OCI-LY3 (cell line): ENCODE measurements around the gene LRPAP1.

ENCODE experiments used
- H2AFZ ChIP-seq: fragments of 200-600, 300-600 bp; shearing (Covaris generic); 2 replicates; pipeline ENCODE4 v1.6.0; 2014; ENCODE audit warnings: antibody characterized with exemption, low read depth, low read length
- H3K27ac ChIP-seq: fragments of 200-600, 300-600 bp; sonication (generic); 2 replicates; pipeline ENCODE4 v1.5.1; 2014; ENCODE audit warnings: mild to moderate bottlenecking, low read length, moderate library complexity, mixed read lengths
- H3K27me3 ChIP-seq: fragments of 200-600, 300-600 bp; sonication (generic); 2 replicates; pipeline ENCODE4 v1.6.1; 2014; ENCODE audit warnings: low read depth, low read length, mixed read lengths
- H3K36me3 ChIP-seq: fragments of 200-600, 300-600 bp; sonication (generic); replicated peaks from 2 replicates; pipeline ENCODE3; 2014; ENCODE audit warnings: low read depth, low read length, mixed read lengths
- H3K4me1 ChIP-seq: fragments of 300-600, 200-600 bp; sonication (generic); 2 replicates; pipeline ENCODE4 v1.6.1; 2014; ENCODE audit warnings: low read length, mixed read lengths
- H3K4me2 ChIP-seq: fragments of 200-600, 300-600 bp; sonication (generic); 2 replicates; pipeline ENCODE4 v1.6.1; 2014; ENCODE audit warnings: low read length, mixed read lengths
- H3K4me3 ChIP-seq: fragments of 300-600, 200-600 bp; sonication (generic); 2 replicates; pipeline ENCODE4 v1.5.1; 2014; ENCODE audit warnings: antibody characterized with exemption, mild to moderate bottlenecking, low read length, moderate library complexity
- H3K79me2 ChIP-seq: fragments of 300-600, 200-600 bp; shearing (Covaris generic); 2 replicates; pipeline ENCODE4 v1.6.1; 2014; ENCODE audit warnings: mild to moderate bottlenecking, low read length, mixed read lengths
- H3K9ac ChIP-seq: fragments of 300-600, 200-600 bp; shearing (Covaris generic); 2 replicates; pipeline ENCODE4 v1.6.0; 2014; ENCODE audit warnings: mild to moderate bottlenecking, low read length, moderate library complexity
- H3K9me3 ChIP-seq: fragments of 200-600, 300-600 bp; shearing (Covaris generic); 2 replicates; pipeline ENCODE4 v1.6.1; 2014; ENCODE audit warnings: low read length, mixed read lengths; ENCODE audit not compliant: insufficient read depth
- H4K20me1 ChIP-seq: fragments of 200-600, 300-600 bp; sonication (generic); 2 replicates; pipeline ENCODE4 v1.6.1; 2016; ENCODE audit warnings: low read length, mixed read lengths; ENCODE audit not compliant: insufficient read depth
- EZH2phosphoT487 ChIP-seq: fragments of 200-600 bp; shearing (Covaris generic); IDR thresholded peaks from 2 replicates; pipeline ENCODE4 v1.6.1; 2018; ENCODE audit warnings: antibody characterized with exemption, mixed run types, low read depth
- TF ChIP-seq, protein P1 (sequence below): fragments of 200-600, 300-600 bp; sonication (generic); IDR thresholded peaks from 2 replicates; pipeline ENCODE4 v1.5.1; 2014; ENCODE audit warnings: antibody characterized with exemption, low read length, low read depth

The LRPAP1 gene

DNA sequence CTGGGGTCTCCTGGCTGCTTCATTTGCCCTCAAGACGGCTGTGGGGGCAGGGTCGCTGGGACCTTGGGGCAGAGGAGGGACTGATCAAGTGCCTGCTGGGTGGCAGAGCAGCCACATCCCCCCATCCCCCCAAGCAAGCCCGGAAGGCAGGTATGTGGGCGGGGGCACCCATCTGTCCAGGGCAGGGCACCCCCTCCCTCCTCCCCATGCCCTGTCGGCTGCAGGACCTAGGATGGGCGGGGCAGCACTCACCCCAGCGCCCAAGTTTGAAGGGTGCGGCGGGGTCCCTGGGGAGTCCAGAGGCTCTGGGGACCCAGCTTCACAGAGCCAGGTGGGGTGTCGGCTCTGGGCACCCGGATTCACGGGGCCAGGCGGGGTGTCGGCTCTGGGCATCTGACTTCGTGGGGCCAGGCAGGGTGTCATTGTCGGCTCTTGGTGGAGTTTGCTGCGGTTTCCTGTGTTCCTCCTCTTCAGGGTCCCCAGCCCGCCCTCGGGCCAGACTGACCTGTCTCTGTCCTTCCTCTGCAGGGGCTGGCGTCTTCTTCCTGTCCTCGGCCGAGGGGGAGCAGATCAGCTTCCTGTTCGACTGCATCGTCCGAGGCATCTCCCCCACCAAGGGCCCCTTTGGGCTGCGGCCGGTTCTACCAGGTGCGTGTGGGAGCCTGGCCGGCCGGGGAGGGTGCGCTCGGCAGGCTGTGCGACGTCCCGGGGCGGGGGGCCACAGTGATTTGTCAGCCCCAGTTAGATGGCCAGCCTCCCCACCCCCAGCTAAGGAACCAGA is 47.0 kb downstream of the LRPAP1 start:
- no peak overlapping the region for H3K27ac ChIP-seq
- no peak overlapping the region for H2AFZ ChIP-seq
- no peaks in the 10 kb centered on the region for H3K9me3 ChIP-seq
- peak overlapping the region; percentile 34 for H3K4me3 ChIP-seq
- H3K27me3 ChIP-seq = peaks cover 87% of the 10 kb centered on the region
- peaks cover 8% of the 10 kb centered on the region; the same call in 1 of the 2 replicates for H4K20me1 ChIP-seq
- H3K9ac ChIP-seq = no peak overlapping the region
- H3K79me2 ChIP-seq = no peaks in the 10 kb centered on the region
- H3K4me1 ChIP-seq = peaks cover 11% of the 10 kb centered on the region; the same call in 1 of the 2 replicates
- peak overlapping the region; percentile 38 for H3K4me2 ChIP-seq
- TF ChIP-seq, protein P1, sequence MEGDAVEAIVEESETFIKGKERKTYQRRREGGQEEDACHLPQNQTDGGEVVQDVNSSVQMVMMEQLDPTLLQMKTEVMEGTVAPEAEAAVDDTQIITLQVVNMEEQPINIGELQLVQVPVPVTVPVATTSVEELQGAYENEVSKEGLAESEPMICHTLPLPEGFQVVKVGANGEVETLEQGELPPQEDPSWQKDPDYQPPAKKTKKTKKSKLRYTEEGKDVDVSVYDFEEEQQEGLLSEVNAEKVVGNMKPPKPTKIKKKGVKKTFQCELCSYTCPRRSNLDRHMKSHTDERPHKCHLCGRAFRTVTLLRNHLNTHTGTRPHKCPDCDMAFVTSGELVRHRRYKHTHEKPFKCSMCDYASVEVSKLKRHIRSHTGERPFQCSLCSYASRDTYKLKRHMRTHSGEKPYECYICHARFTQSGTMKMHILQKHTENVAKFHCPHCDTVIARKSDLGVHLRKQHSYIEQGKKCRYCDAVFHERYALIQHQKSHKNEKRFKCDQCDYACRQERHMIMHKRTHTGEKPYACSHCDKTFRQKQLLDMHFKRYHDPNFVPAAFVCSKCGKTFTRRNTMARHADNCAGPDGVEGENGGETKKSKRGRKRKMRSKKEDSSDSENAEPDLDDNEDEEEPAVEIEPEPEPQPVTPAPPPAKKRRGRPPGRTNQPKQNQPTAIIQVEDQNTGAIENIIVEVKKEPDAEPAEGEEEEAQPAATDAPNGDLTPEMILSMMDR = no peak
- no peak for TF ChIP-seq EZH2phosphoT487
- H3K36me3 ChIP-seq = no peaks in the 10 kb centered on the region

DNA sequence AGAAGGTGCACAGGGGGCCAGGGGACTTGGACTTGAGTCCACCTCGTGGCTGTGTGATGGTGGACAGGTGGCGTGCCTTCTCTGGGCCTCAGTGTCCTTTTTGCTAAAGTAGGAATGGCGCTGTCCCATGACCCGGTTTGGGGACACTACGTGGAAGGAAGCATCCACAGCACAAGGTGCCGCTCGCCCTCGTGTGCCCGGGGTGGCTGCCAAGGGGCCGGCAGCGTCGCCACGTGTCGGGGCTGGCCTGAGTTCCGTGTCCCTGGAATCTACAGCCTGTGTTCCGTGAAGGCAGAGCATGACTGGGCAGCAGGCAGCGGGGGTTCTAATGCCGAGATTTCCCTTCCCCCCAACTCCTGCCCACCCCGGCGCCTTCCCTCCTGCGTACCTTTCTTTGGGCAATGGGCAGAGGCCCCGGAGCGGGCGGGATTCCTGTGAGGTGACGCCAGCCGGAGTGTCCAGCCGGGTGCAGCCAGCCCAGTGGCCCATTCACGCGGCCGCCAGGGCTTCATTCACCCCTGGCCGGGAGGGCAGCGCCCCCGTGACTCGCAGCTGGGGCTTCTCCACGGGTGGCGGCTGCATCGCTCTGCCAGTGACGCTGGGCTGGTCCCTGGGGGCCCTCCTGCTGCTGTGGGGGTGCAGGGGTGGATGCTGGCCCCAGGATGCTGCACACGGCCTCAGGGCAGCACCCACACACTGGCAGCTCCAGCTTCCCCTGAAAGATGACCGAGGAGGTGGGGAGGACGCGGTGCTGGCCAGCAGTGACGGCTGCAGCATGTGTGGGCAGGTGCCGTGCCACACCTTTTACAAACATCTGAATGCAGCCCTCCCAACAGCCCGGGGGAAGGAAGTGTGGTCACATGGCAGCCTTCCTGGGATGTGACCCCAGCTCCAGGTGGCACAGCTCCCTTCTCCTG is 47.9 kb downstream of the LRPAP1 start:
- Histone ChIP-seq H3K4me2 (peak overlapping the region; percentile 38), H3K9me3 (no peaks in the 10 kb centered on the region), H3K27ac (no peak overlapping the region), H3K36me3 (no peaks in the 10 kb centered on the region), H3K27me3 (peaks cover 79% of the 10 kb centered on the region), H4K20me1 (peaks cover 8% of the 10 kb centered on the region; the same call in 1 of the 2 replicates), H3K9ac (no peak overlapping the region), H2AFZ (no peak overlapping the region), H3K79me2 (no peaks in the 10 kb centered on the region), H3K4me3 (no peak overlapping the region), H3K4me1 (peaks cover 11% of the 10 kb centered on the region; the same call in 1 of the 2 replicates)
- TF ChIP-seq, protein P1 = no peak
- TF ChIP-seq EZH2phosphoT487 = no peak

DNA sequence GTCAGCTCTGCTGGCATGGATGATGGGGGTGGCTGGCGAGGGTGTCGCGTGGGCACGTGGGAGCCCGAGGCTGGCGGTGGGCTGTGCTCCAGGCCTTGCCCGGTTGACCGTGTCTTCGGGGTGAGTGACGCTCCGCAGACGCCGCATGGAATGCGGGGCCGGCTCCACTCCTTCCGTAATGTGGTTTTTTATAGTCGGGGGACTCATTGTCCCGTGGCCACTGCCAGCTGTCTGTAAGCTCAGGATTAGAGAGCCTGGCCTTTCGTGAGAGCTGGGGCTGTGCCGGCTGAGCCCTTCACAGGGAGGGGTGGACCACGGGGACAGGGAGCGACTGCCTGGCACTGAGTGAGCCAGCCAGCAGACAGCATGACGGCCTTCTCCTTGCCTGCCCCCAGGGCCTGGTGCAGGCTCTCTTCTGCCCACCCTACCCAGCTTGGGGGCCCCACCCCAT is 48.7 kb downstream of the LRPAP1 start:
- Histone ChIP-seq H3K27ac (no peak overlapping the region), H4K20me1 (0 out of 2 replicates have a peak, but pooled peaks cover 6% of the 10 kb centered on the region), H3K27me3 (peaks cover 70% of the 10 kb centered on the region), H3K4me1 (peaks cover 11% of the 10 kb centered on the region; the same call in 1 of the 2 replicates), H3K4me3 (no peak overlapping the region), H2AFZ (no peak overlapping the region), H3K36me3 (no peaks in the 10 kb centered on the region), H3K4me2 (no peak overlapping the region), H3K79me2 (no peaks in the 10 kb centered on the region), H3K9ac (no peak overlapping the region), H3K9me3 (no peaks in the 10 kb centered on the region)
- TF ChIP-seq EZH2phosphoT487 = no peak
- TF ChIP-seq, protein P1 = no peak

DNA sequence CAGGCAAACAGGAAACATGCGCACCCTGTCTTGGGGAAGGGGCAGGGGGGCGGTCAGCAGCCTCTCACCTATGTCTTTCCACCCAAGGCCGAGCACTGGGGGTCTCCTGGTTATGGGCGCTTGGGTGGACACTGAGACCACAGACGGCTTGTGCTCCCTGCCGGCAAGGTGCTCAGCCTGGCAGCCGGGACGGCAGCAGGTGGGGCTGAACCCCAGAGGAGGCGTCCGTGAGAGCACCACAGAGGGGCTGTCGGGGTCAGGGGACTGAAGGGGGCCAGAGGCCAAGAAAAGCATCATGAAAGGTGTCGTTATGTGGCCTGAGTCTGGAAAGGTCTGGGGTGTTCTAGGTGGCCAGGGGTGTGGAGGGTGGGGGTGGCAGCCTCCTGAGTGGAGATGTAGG is 49.5 kb downstream of the LRPAP1 start:
- H3K79me2 ChIP-seq = no peaks in the 10 kb centered on the region
- H3K27ac ChIP-seq = no peak overlapping the region
- H3K36me3 ChIP-seq = no peaks in the 10 kb centered on the region
- no peak overlapping the region for H2AFZ ChIP-seq
- no peak for TF ChIP-seq EZH2phosphoT487
- TF ChIP-seq, protein P1 = no peak
- no peaks in the 10 kb centered on the region for H4K20me1 ChIP-seq
- H3K9ac ChIP-seq = no peak overlapping the region
- peaks cover 62% of the 10 kb centered on the region for H3K27me3 ChIP-seq
- no peaks in the 10 kb centered on the region for H3K9me3 ChIP-seq
- H3K4me1 ChIP-seq = peaks cover 11% of the 10 kb centered on the region; the same call in 1 of the 2 replicates
- no peak overlapping the region for H3K4me3 ChIP-seq
- no peak overlapping the region for H3K4me2 ChIP-seq
